ENCODE data around the gene RTP5.
"Not testable (repeated sequence)": the region's sequence is repeated elsewhere in the genome, so short reads cannot be mapped to it uniquely, and the experiment has no call there.

The RTP5 gene

DNA sequence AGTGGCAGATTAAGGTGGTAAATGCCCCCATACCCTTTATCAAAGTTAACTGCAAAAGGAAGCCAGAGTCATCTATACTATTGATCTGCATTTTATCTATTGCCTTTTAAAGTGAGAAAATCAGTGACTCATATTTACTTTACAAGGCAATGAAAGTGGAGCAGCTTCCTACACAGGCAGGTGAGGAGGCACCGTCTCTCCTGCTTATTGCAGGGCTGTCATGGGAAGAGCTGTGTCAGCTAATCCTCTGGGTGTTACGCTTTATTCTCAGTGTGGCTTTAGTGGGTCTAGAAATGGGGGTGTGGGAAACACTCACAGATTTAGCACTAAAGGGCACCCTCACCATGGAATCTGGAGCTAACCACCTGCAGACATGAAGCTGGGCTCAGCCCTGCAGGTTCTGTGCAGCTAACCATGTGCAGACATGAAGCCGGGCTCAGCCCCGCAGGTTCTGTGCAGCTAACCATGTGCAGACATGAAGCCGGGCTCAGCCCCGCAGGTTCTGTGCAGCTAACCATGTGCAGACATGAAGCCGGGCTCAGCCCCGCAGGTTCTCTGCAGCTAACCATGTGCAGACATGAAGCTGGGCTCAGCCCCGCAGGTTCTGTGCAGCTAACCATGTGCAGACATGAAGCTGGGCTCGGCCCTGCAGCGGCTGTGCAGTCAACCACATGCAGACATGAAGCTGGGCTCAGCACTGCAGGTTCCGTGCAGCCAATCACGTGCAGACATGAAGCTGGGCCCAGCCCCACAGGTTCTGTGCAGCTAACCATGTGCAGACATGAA is 53.5 kb downstream of the RTP5 start:
- 82 to 95% methylated on average over 9 of the region's 13 CpGs for WGBS, 2 experiments (ENCODE audit: insufficient coverage in 2 of 2)
- not testable (repeated sequence) for H3K4me1 ChIP-seq (ENCODE audit: control insufficient read depth, insufficient read depth, low read length, poor library complexity, severe bottlenecking); H3K27ac ChIP-seq (ENCODE audit: low read depth, low read length, severe bottlenecking); H3K36me3 ChIP-seq (ENCODE audit: control insufficient read depth, insufficient read depth, low read length); H3K4me3 ChIP-seq (ENCODE audit: extremely low read depth, insufficient read depth, low read length, poor library complexity, severe bottlenecking); H3K9me3 ChIP-seq (ENCODE audit: control insufficient read depth, low read length)
